ENCODE data around the gene SERPIND1.

GRCh38 chr22:20814221-20814808 lies 40.4 kb downstream of the SERPIND1 start:
- TF ChIP-seq CTCF (conservative IDR thresholded peaks at IDR 0.05; ENCODE audit: low read depth in 2 of 2) (no peak), EZH2 (IDR thresholded peaks at IDR 0.05; ENCODE audit: low read depth, unreplicated experiment) (no peak), STAT1 (IDR thresholded peaks at IDR 0.05; ENCODE audit: unreplicated experiment) (no peak), EZH2phosphoT487 (IDR thresholded peaks at IDR 0.05; ENCODE audit: unreplicated experiment) (no peak), ETS1 (IDR thresholded peaks at IDR 0.05) (no peak), POLR2AphosphoS5 (IDR thresholded peaks at IDR 0.05; ENCODE audit: low read depth) (no peak), JUNB (IDR thresholded peaks at IDR 0.05; ENCODE audit: unreplicated experiment) (no peak), CREB1 (CRISPR knock-in tag; IDR thresholded peaks at IDR 0.05; ENCODE audit: low read depth) (no peak)

Data from GM23338 (cell line).